Panc1 (cell line): ENCODE results near the gene PHOX2A. TPM values are rescaled to one million over a fixed set of nuclear protein-coding genes. Genes with fewer than 3 reads are reported as not detected.
"Not testable (repeated sequence)": the region's sequence is repeated elsewhere in the genome, so short reads cannot be mapped to it uniquely, and the experiment has no call there.

Source experiments
- ATAC-seq: fragments of 200-7000 bp; cut with Tn5 transposase; 2 replicates; pipeline ENCODE4 v1.9.1; 2020; ENCODE audit warnings: mild to moderate bottlenecking, moderate library complexity
- BruUV-seq: library from RNA; stranded (reverse); fragments of 400-500 nt; replicated peaks from 2 replicates; lab custom pipeline; 2021; lab: Mats Ljungman, UMichigan
- CTCF ChIA-PET: fragments of 300-600 bp; sonication (Branson Sonifier 250); formaldehyde crosslinking; loops from one replicate; lab custom pipeline; 2022; ENCODE audit warnings: antibody characterized with exemption; lab: Charles Lee
- POLR2A ChIA-PET: fragments of 300-600 bp; sonication (Branson Sonifier 250); formaldehyde crosslinking; loops from one replicate; lab custom pipeline; 2022; ENCODE audit warnings: antibody characterized with exemption; lab: Charles Lee
- DNase-seq: peaks from one replicate; pipeline ENCODE4 v3.0.0-alpha.2; 2010; ENCODE audit warnings: low read depth, low spot score
- H3K27ac ChIP-seq: 2 replicates; pipeline ENCODE4 v1.5.1; 2011; ENCODE audit warnings: mild to moderate bottlenecking, low read length, inconsistent platforms
- H3K27me3 ChIP-seq: fragments of 200-500 bp; sonication (Bioruptor generic); 2 replicates; pipeline ENCODE4 v1.6.0; 2014; ENCODE audit warnings: low read length, inconsistent platforms; ENCODE audit not compliant: control insufficient read depth, insufficient read depth
- H3K36me3 ChIP-seq: fragments of 200-500 bp; sonication (Bioruptor generic); 2 replicates; pipeline ENCODE4 v1.5.1; 2014; ENCODE audit warnings: inconsistent platforms, mild to moderate bottlenecking, low read length, moderate library complexity; ENCODE audit not compliant: control insufficient read depth, insufficient read depth
- H3K4me1 ChIP-seq: 2 replicates; pipeline ENCODE4 v1.5.1; 2011; ENCODE audit warnings: inconsistent platforms, mild to moderate bottlenecking, low read length, moderate library complexity; ENCODE audit not compliant: control insufficient read depth, insufficient read depth
- H3K4me3 ChIP-seq, 2 experiments: 2 replicates each; pipeline ENCODE4 v1.5.1; 2011 to 2012; ENCODE audit warnings: low read depth in 2 of 2, low read length in 2 of 2, mild to moderate bottlenecking in 2 of 2, inconsistent platforms in 1 of 2, moderate library complexity in 1 of 2
- H3K9me3 ChIP-seq: fragments of 200-500 bp; sonication (Bioruptor generic); 2 replicates; pipeline ENCODE4 v1.5.1; 2014; ENCODE audit warnings: low read depth, mild to moderate bottlenecking, inconsistent platforms, low read length, moderate library complexity; ENCODE audit not compliant: control insufficient read depth, insufficient read depth
- CTCF ChIP-seq: fragments of 450-650 bp; IDR thresholded peaks from 2 replicates; pipeline ENCODE4 v1.5.1; 2017; ENCODE audit warnings: mild to moderate bottlenecking
- POLR2AphosphoS5 ChIP-seq: IDR thresholded peaks from 2 replicates; pipeline ENCODE4 v1.6.1; 2012; ENCODE audit warnings: mild to moderate bottlenecking, low read depth, low read length, moderate library complexity
- REST ChIP-seq, 2 experiments: IDR thresholded peaks; 2 replicates each; pipeline ENCODE4 v1.6.1; 2011 to 2012; ENCODE audit warnings: low read depth in 2 of 2, control low read depth in 1 of 2, low read length in 1 of 2, mild to moderate bottlenecking in 1 of 2, moderate library complexity in 1 of 2; ENCODE audit not compliant: insufficient read depth in 1 of 2
- SIN3A ChIP-seq: IDR thresholded peaks from 2 replicates; pipeline ENCODE4 v1.6.1; 2012; ENCODE audit warnings: low read depth, mild to moderate bottlenecking, low read length, moderate library complexity, borderline replicate concordance; ENCODE audit not compliant: insufficient read depth
- TCF7L2 ChIP-seq: IDR thresholded peaks from 2 replicates; pipeline ENCODE4 v1.6.1; 2011; ENCODE audit warnings: mild to moderate bottlenecking, low read depth, low read length, inconsistent platforms
- in situ Hi-C: cut with HindIII; loops from 2 replicates; pipeline ENCODE4 v1.10.0; 2016; ENCODE audit warnings: low sequenced_read_pairs, low pct_unique_long_range_greater_than_20kb
- intact Hi-C: fragments of 100-400 bp; cut with micrococcal nuclease; formaldehyde crosslinking; loops from one replicate; pipeline ENCODE4 v1.10.0; 2022; ENCODE audit not compliant: unreplicated experiment
- total RNA-seq: library from RNA; stranded (reverse); gene quantifications from one replicate; pipeline ENCODE4 v1.2.1, GENCODE V29; 2021; ENCODE audit not compliant: unreplicated experiment

Gene PHOX2A
- total RNA-seq, 1 experiment from 2014 or later = not detected

- H3K4me1 ChIP-seq, in situ Hi-C loops, H3K27ac ChIP-seq, H3K4me3 ChIP-seq, H3K27me3 ChIP-seq, H3K9me3 ChIP-seq, BruUV-seq, intact Hi-C loops, POLR2A ChIA-PET, CTCF ChIA-PET, ATAC-seq, DNase-seq, H3K36me3 ChIP-seq: not testable (repeated sequence)
Observed at GRCh38 chr11:72206794-72207193, 37.2 kb downstream of the PHOX2A start.

DNA sequence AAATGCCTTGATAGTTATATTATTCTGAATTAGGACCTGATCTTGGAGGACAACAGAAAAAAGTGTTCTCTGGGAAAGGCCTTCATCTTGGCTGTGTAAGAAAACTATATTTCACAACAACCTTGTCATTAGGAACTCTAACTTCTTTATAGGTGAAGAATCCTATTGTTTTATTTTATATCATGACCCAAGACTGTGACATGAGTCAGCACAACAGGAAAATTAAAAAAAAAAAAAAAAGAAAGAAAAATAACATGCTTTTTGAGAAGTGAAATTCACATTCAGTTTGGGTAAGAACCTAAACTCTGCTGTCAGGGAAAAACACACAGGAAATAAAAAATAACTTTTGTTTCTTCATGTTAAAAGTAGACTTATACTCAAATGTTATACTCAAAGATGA lies 39.1 kb downstream of the PHOX2A start:
- POLR2A ChIA-PET = no interaction called here
- no peaks in the 10 kb centered on the region for H3K36me3 ChIP-seq

More for the DNA sequence above, 39.1 kb downstream of the PHOX2A start:
- in situ Hi-C loops (no loop called here), intact Hi-C loops (no loop called here)
- no peaks in the 10 kb centered on the region for H3K4me1 ChIP-seq
- H3K27me3 ChIP-seq = no peaks in the 10 kb centered on the region
- no TSS peak for BruUV-seq
- no peaks in the 10 kb centered on the region for H3K9me3 ChIP-seq
- no peak overlapping the region for H3K4me3 ChIP-seq
- ATAC-seq (no peak), DNase-seq (no peak)
- CTCF ChIA-PET = no interaction called here
- H3K27ac ChIP-seq = no peak overlapping the region
- no peak for TF ChIP-seq POLR2AphosphoS5
- no peak for TF ChIP-seq SIN3A
- no peak for TF ChIP-seq TCF7L2
- no peak for TF ChIP-seq REST (IDR thresholded peaks at IDR 0.05; ENCODE audit: insufficient read depth in 1 of 2, low read depth in 2 of 2, low read length in 1 of 2)
- TF ChIP-seq CTCF = no peak
